T-helper 2 cell (primary cell): ENCODE results near the gene HLTF.
"Not testable (repeated sequence)": the region's sequence is repeated elsewhere in the genome, so short reads cannot be mapped to it uniquely, and the experiment has no call there.

ENCODE experiments used
- DNase-seq, 5 experiments: peaks; one replicate each; pipeline versions ENCODE4 v3.0.0 to v3.0.0-alpha.2; 2012 to 2022

HLTF gene

GRCh38 chr3:148990236-148990635 is 96.1 kb downstream of the HLTF start:
- DNase-seq = peak in 1 of 5 experiments; percentile 49

- not testable (repeated sequence) for DNase-seq
Measured at GRCh38 chr3:148987551-148987950, 98.8 kb downstream of the HLTF start.

DNA sequence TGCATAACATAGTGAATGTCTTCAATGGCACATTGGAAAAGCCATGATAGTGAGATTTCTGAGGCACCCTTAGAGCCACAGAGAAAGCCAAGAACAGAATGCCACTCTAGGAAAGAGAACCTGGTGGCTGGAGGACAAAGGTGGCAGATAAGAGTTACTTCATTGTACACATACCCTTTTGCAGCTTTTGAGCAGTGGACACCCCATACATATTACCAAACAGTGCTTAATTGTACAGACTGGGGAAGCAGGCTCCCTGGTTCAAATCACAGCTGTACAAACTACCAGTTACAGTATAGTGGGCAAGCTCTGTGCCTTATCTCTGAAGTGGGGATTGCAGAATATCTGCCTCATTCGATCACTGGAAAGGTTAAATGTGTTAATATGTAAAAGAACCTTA is 105.1 kb downstream of the HLTF start:
- DNase-seq = no peak
